Thyroid gland (tissue), 4 donors: ENCODE results near the gene NGRN. TPM values are rescaled to one million over a fixed set of nuclear protein-coding genes. Genes with fewer than 3 reads are reported as not detected.
"Not testable (repeated sequence)": the region's sequence is repeated elsewhere in the genome, so short reads cannot be mapped to it uniquely, and the experiment has no call there.

ENCODE experiments used
- DNase-seq, 2 donors: peaks; one replicate each; pipeline ENCODE4 v3.0.0-alpha.2; 2019
- H3K27ac ChIP-seq, 3 donors: fragments of 200-600 bp; sonication (generic); 1 replicate in 2 of 3; 2 replicates in 1 of 3; pipeline ENCODE4 v1.5.1; 2016 to 2019; ENCODE audit warnings: mild to moderate bottlenecking in 1 of 3, moderate library complexity in 1 of 3
- H3K27me3 ChIP-seq: fragments of 200-600 bp; sonication (generic); one replicate; pipeline ENCODE4 v1.5.1; 2019
- H3K36me3 ChIP-seq, 2 donors: fragments of 200-600 bp; sonication (generic); one replicate each; pipeline ENCODE4 v1.5.1; 2016 to 2019
- H3K4me1 ChIP-seq, 2 donors: fragments of 200-600 bp; sonication (generic); one replicate each; pipeline ENCODE4 v1.5.1; 2017 to 2019
- H3K4me3 ChIP-seq, 3 donors: fragments of 200-600 bp; sonication (generic); replicated peaks in 1 of 3; 1 replicate in 2 of 3; 2 replicates in 1 of 3; pipeline ENCODE4 v1.5.1; 2016; ENCODE audit warnings: mild to moderate bottlenecking in 1 of 3
- H3K9me3 ChIP-seq: fragments of 200-600 bp; sonication (generic); one replicate; pipeline ENCODE4 v1.5.1; 2017
- POLR2A ChIP-seq, 2 donors: fragments of 450-650 bp; IDR thresholded peaks; one replicate each; pipeline ENCODE4 v1.6.1; 2017; ENCODE audit warnings: antibody characterized with exemption in 2 of 2, mild to moderate bottlenecking in 2 of 2, moderate library complexity in 1 of 2
- WGBS, 2 donors: methylation state at CpG; one replicate each; pipeline ENCODE4 v1.1.5; 2017; 5-methylcytosine and 5-hydroxymethylcytosine counted together
- intact Hi-C: fragments of 100-400 bp; cut with DNase I; formaldehyde crosslinking; loops from one replicate; pipeline ENCODE4 v1.15.1; 2023
- total RNA-seq, 4 donors: library from RNA; depleted of rRNA; stranded (reverse); fragments of >200 nt; gene quantifications; one replicate each; pipeline ENCODE4 v1.2.3, GENCODE V29; 2016
- TF ChIP-seq, protein P1 (sequence below), 6 experiments: fragments of 200-600 bp in 3 of 6; fragments of 450-650 bp in 3 of 6; sonication (generic) in 3 of 6; IDR thresholded peaks; one replicate each; pipeline ENCODE4 v1.5.1; 2016 to 2019; ENCODE audit warnings: antibody characterized with exemption in 6 of 6, mild to moderate bottlenecking in 2 of 6, inconsistent platforms in 1 of 6, moderate library complexity in 1 of 6

NGRN gene
- total RNA-seq, 4 donors from 2014 or later: 80.7 to 159 (median 96.4) TPM

DNA sequence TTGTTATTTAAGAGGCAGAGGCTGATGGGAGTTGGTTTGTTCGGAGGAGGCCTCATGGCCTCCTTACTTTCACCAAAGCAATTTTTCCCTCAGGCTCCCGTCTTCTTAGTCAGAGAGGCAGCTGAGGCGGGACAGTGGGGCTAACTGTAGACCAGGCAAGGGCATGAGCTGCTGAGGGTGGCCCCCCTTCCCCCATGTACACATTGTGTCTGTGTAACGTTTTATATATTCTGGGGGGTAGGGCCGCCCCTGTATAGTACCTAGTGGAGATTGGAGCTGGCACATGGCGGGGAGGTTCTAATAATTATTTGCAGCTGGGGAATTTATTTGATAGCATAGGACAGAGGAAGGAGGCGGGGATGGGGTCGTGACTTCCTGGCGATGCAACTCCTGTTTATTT, 35.1 kb downstream of the NGRN start:
- intact Hi-C loops: no loop called here

DNA sequence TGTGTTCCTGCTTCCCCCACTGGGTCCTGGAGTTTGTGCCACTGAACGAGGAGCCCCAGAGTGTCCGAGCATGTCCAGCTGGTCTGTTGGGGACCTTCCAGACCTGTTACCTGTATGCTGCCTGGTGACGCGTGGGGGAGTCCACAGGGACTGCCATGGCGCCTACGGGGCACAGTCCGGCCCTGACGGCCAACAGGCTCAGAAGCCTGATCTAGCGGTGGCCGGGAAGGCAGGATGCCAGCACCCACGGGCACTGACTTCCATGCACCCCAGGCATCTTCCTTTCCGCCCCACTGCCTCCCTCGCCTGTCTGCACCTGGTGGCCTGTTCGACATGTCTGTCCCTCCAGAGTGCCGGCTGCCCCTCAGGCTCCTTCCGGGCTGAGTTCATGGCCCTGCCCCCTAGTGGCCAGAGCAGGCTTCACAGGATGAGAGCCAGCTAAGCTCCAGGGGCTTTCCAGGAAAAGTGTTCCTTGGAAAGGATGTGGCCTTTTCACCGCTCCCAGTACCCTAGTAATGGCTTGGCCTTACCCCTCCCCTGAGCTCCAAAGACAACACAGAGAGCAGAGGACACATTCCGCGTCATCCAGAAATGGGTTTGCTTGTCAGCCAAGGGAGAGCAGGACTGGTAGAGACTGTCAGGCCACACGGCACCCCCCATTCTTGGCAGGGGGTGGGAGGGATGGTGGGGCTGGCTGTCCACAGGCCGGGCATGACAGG, 35.7 kb downstream of the NGRN start:
- Histone ChIP-seq H3K36me3 (no peaks in the 10 kb centered on the region), H3K4me1 (no peaks in the 10 kb centered on the region), H3K27ac (peak overlapping the region in 2 of 3 donors; percentile 18 to 20), H3K27me3 (no peaks in the 10 kb centered on the region), H3K9me3 (no peaks in the 10 kb centered on the region), H3K4me3 (no peak overlapping the region)
- no peak for TF ChIP-seq POLR2A (IDR thresholded peaks at IDR 0.05)
- TF ChIP-seq, protein P1, sequence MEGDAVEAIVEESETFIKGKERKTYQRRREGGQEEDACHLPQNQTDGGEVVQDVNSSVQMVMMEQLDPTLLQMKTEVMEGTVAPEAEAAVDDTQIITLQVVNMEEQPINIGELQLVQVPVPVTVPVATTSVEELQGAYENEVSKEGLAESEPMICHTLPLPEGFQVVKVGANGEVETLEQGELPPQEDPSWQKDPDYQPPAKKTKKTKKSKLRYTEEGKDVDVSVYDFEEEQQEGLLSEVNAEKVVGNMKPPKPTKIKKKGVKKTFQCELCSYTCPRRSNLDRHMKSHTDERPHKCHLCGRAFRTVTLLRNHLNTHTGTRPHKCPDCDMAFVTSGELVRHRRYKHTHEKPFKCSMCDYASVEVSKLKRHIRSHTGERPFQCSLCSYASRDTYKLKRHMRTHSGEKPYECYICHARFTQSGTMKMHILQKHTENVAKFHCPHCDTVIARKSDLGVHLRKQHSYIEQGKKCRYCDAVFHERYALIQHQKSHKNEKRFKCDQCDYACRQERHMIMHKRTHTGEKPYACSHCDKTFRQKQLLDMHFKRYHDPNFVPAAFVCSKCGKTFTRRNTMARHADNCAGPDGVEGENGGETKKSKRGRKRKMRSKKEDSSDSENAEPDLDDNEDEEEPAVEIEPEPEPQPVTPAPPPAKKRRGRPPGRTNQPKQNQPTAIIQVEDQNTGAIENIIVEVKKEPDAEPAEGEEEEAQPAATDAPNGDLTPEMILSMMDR (IDR thresholded peaks at IDR 0.05): peak; percentile 55 to 86 (median 74)
- intact Hi-C loops: no loop called here
- peak; percentile 65 to 74 for DNase-seq
- WGBS, 2 donors: 60 to 63% methylated on average over 14 to 18 of the region's 21 CpGs

More for the DNA sequence above, 35.1 kb downstream of the NGRN start:
- WGBS, 2 donors: 88 to 89% methylated on average over 9 of the region's 9 CpGs
- DNase-seq: no peak
- no peaks in the 10 kb centered on the region for H3K4me1 ChIP-seq
- H3K36me3 ChIP-seq: no peaks in the 10 kb centered on the region
- no peaks in the 10 kb centered on the region for H3K27me3 ChIP-seq
- TF ChIP-seq POLR2A (IDR thresholded peaks at IDR 0.05): no peak
- TF ChIP-seq, protein P1 (IDR thresholded peaks at IDR 0.05): no peak
- H3K4me3 ChIP-seq: no peak overlapping the region
- H3K27ac ChIP-seq: no peak overlapping the region
- H3K9me3 ChIP-seq: no peaks in the 10 kb centered on the region

GRCh38 chr15:90301707-90302300, 36.3 kb downstream of the NGRN start:
- DNase-seq: no peak
- Histone ChIP-seq H3K9me3 (no peaks in the 10 kb centered on the region), H3K27me3 (no peaks in the 10 kb centered on the region), H3K36me3 (no peaks in the 10 kb centered on the region), H3K4me1 (no peaks in the 10 kb centered on the region), H3K27ac (peak overlapping the region in 1 of 3 donors; percentile 18), H3K4me3 (no peak overlapping the region)
- TF ChIP-seq, protein P1 (IDR thresholded peaks at IDR 0.05): no peak
- no peak for TF ChIP-seq POLR2A (IDR thresholded peaks at IDR 0.05)
- WGBS, 2 donors: 66 to 78% methylated on average over 8 of the region's 8 CpGs
- intact Hi-C loops: no loop called here

GRCh38 chr15:90305355-90305754, 39.9 kb downstream of the NGRN start:
- H3K4me3 ChIP-seq, H3K27ac ChIP-seq, H3K9me3 ChIP-seq, intact Hi-C loops, H3K27me3 ChIP-seq, H3K4me1 ChIP-seq, H3K36me3 ChIP-seq, DNase-seq: not testable (repeated sequence)
- 92% methylated on average over 14 of the region's 14 CpGs for WGBS, 2 donors

GRCh38 chr15:90305932-90306331, 40.5 kb downstream of the NGRN start:
- H3K9me3 ChIP-seq: no peaks in the 10 kb centered on the region
- H3K27ac ChIP-seq: no peak overlapping the region
- H3K4me3 ChIP-seq: no peak overlapping the region
- 85 to 90% methylated on average over 3 of the region's 3 CpGs for WGBS, 2 donors
- no peak for TF ChIP-seq POLR2A (IDR thresholded peaks at IDR 0.05)
- no peak for DNase-seq
- no peaks in the 10 kb centered on the region for H3K4me1 ChIP-seq
- no peaks in the 10 kb centered on the region for H3K36me3 ChIP-seq
- intact Hi-C loops: no loop called here
- no peaks in the 10 kb centered on the region for H3K27me3 ChIP-seq

- whole genome bisulfite sequencing, 2 donors: 58 to 73% methylated on average over 6 of the region's 6 CpGs
- TF ChIP-seq, protein P1 (IDR thresholded peaks at IDR 0.05): no peak
- no peak for TF ChIP-seq POLR2A (IDR thresholded peaks at IDR 0.05)
- intact Hi-C loops: no loop called here
- no peaks in the 10 kb centered on the region for H3K36me3 ChIP-seq
- no peak overlapping the region for H3K27ac ChIP-seq
- H3K4me1 ChIP-seq: no peaks in the 10 kb centered on the region
- no peak for DNase-seq
- no peaks in the 10 kb centered on the region for H3K27me3 ChIP-seq
- no peaks in the 10 kb centered on the region for H3K9me3 ChIP-seq
- no peak overlapping the region for H3K4me3 ChIP-seq
Observed at GRCh38 chr15:90306560-90306959, 41.1 kb downstream of the NGRN start.
